Measurements from ENCODE around the gene USP6NL.

The USP6NL gene

GRCh38 chr10:11539191-11539868, 72.1 kb downstream of the USP6NL start:
- H3K4me3 ChIP-seq (IDR thresholded peaks at IDR 0.05; ENCODE audit: insufficient read depth, low read depth, low read length): no peak overlapping the region
- H4K20me1 ChIP-seq (ENCODE audit: insufficient read depth): no peaks in the 10 kb centered on the region
- H2AFZ ChIP-seq (ENCODE audit: low read depth): no peak overlapping the region
- H3K36me3 ChIP-seq (ENCODE audit: insufficient read depth): no peaks in the 10 kb centered on the region
- no peak overlapping the region for H3K9ac ChIP-seq
- H3K79me2 ChIP-seq (ENCODE audit: insufficient read depth, low read depth): no peaks in the 10 kb centered on the region
- H3K27me3 ChIP-seq (ENCODE audit: insufficient read depth, low read depth): no peaks in the 10 kb centered on the region
- no peak overlapping the region for H3K4me2 ChIP-seq
- H3K4me1 ChIP-seq (ENCODE audit: low read depth, poor library complexity, severe bottlenecking): no peaks in the 10 kb centered on the region
- H3K27ac ChIP-seq: no peak overlapping the region
- TF ChIP-seq CTCF (conservative IDR thresholded peaks at IDR 0.05; ENCODE audit: low read depth, low read length): no peak

- Histone ChIP-seq H3K4me2 (no peak overlapping the region), H3K27me3 (ENCODE audit: insufficient read depth, low read depth) (no peaks in the 10 kb centered on the region), H3K79me2 (ENCODE audit: insufficient read depth, low read depth) (no peaks in the 10 kb centered on the region), H3K9ac (no peak overlapping the region), H4K20me1 (ENCODE audit: insufficient read depth) (no peaks in the 10 kb centered on the region), H3K4me1 (ENCODE audit: low read depth, poor library complexity, severe bottlenecking) (no peaks in the 10 kb centered on the region), H3K36me3 (ENCODE audit: insufficient read depth) (no peaks in the 10 kb centered on the region), H3K27ac (no peak overlapping the region), H2AFZ (ENCODE audit: low read depth) (no peak overlapping the region), H3K4me3 (IDR thresholded peaks at IDR 0.05; ENCODE audit: insufficient read depth, low read depth, low read length) (no peak overlapping the region)
- no peak for TF ChIP-seq CTCF (conservative IDR thresholded peaks at IDR 0.05; ENCODE audit: low read depth, low read length)
Observed at GRCh38 chr10:11538834-11539190, 72.6 kb downstream of the USP6NL start.

- no peak for TF ChIP-seq CTCF (conservative IDR thresholded peaks at IDR 0.05; ENCODE audit: low read depth, low read length)
- H4K20me1 ChIP-seq (ENCODE audit: insufficient read depth): no peaks in the 10 kb centered on the region
- no peak overlapping the region for H3K9ac ChIP-seq
- H2AFZ ChIP-seq (ENCODE audit: low read depth): no peak overlapping the region
- H3K27me3 ChIP-seq (ENCODE audit: insufficient read depth, low read depth): no peaks in the 10 kb centered on the region
- H3K4me2 ChIP-seq: no peak overlapping the region
- H3K4me3 ChIP-seq (IDR thresholded peaks at IDR 0.05; ENCODE audit: insufficient read depth, low read depth, low read length): no peak overlapping the region
- no peaks in the 10 kb centered on the region for H3K79me2 ChIP-seq (ENCODE audit: insufficient read depth, low read depth)
- no peaks in the 10 kb centered on the region for H3K4me1 ChIP-seq (ENCODE audit: low read depth, poor library complexity, severe bottlenecking)
- no peak overlapping the region for H3K27ac ChIP-seq
- no peaks in the 10 kb centered on the region for H3K36me3 ChIP-seq (ENCODE audit: insufficient read depth)
Observed at GRCh38 chr10:11536228-11536627, 75.2 kb downstream of the USP6NL start.

- Histone ChIP-seq H3K9ac (no peak overlapping the region), H2AFZ (ENCODE audit: low read depth) (no peak overlapping the region), H3K36me3 (ENCODE audit: insufficient read depth) (no peaks in the 10 kb centered on the region), H3K4me3 (IDR thresholded peaks at IDR 0.05; ENCODE audit: insufficient read depth, low read depth, low read length) (no peak overlapping the region), H4K20me1 (ENCODE audit: insufficient read depth) (no peaks in the 10 kb centered on the region), H3K4me2 (no peak overlapping the region), H3K79me2 (ENCODE audit: insufficient read depth, low read depth) (no peaks in the 10 kb centered on the region), H3K4me1 (ENCODE audit: low read depth, poor library complexity, severe bottlenecking) (no peaks in the 10 kb centered on the region), H3K27ac (no peak overlapping the region), H3K27me3 (ENCODE audit: insufficient read depth, low read depth) (no peaks in the 10 kb centered on the region)
- TF ChIP-seq CTCF (conservative IDR thresholded peaks at IDR 0.05; ENCODE audit: low read depth, low read length): no peak
Observed at GRCh38 chr10:11535346-11535959, 76.0 kb downstream of the USP6NL start.

Measured in KMS-11 (cell line).